ENCODE data around the gene CMTM8.

GRCh38 chr3:32236377-32236776 lies 2.1 kb upstream of the CMTM8 start:
- TF ChIP-seq ZNF274 (IDR thresholded peaks at IDR 0.05; ENCODE audit: low read depth, low read length), result no peak
- TF ChIP-seq YY1 (IDR thresholded peaks at IDR 0.05; ENCODE audit: insufficient read depth, insufficient read length), result no peak
- no peak for TF ChIP-seq SUZ12 (IDR thresholded peaks at IDR 0.05; ENCODE audit: extremely low read depth, insufficient read depth, insufficient read length)
